DMS114 treated with DMSO at 0.1 percent for 48 hours (cell line): Measurements from ENCODE around the gene CELF1.
"Not testable (repeated sequence)": the region's sequence is repeated elsewhere in the genome, so short reads cannot be mapped to it uniquely, and the experiment has no call there.

Source experiments
- DNase-seq: peaks from one replicate; lab custom pipeline; 2025; ENCODE audit not compliant: unreplicated experiment; lab: John Stamatoyannopoulos, UW

Gene CELF1

GRCh38 chr11:47541070-47541469 is 11.9 kb downstream of the CELF1 start:
- DNase-seq = no peak

GRCh38 chr11:47539681-47540039 is 13.3 kb downstream of the CELF1 start:
- no peak for DNase-seq

- DNase-seq = no peak
Observed at GRCh38 chr11:47538741-47539565, 14.0 kb downstream of the CELF1 start.

- DNase-seq = no peak
Observed at GRCh38 chr11:47536915-47537314, 16.0 kb downstream of the CELF1 start.

GRCh38 chr11:47534704-47535251 is 18.2 kb downstream of the CELF1 start:
- DNase-seq = no peak

GRCh38 chr11:47533690-47534151 is 19.2 kb downstream of the CELF1 start:
- DNase-seq = no peak

GRCh38 chr11:47532597-47533213 is 20.2 kb downstream of the CELF1 start:
- no peak for DNase-seq

- no peak for DNase-seq
Observed at GRCh38 chr11:47531666-47532065, 21.3 kb downstream of the CELF1 start.

GRCh38 chr11:47530721-47531120 is 22.2 kb downstream of the CELF1 start:
- DNase-seq = not testable (repeated sequence)

- DNase-seq = no peak
Observed at GRCh38 chr11:47529951-47530350, 23.0 kb downstream of the CELF1 start.

- DNase-seq = no peak
Observed at GRCh38 chr11:47527186-47527585, 25.7 kb downstream of the CELF1 start.

- not testable (repeated sequence) for DNase-seq
Observed at GRCh38 chr11:47526032-47526431, 26.9 kb downstream of the CELF1 start.

GRCh38 chr11:47524291-47524874 is 28.5 kb downstream of the CELF1 start:
- no peak for DNase-seq

- no peak for DNase-seq
Observed at GRCh38 chr11:47523490-47524225, 29.3 kb downstream of the CELF1 start.

GRCh38 chr11:47518212-47518964 is 34.5 kb downstream of the CELF1 start:
- DNase-seq = no peak

GRCh38 chr11:47516984-47517853 is 35.7 kb downstream of the CELF1 start:
- no peak for DNase-seq

GRCh38 chr11:47516155-47516554 is 36.8 kb downstream of the CELF1 start:
- DNase-seq = no peak

GRCh38 chr11:47514825-47515647 is 37.9 kb downstream of the CELF1 start:
- DNase-seq = no peak

- no peak for DNase-seq
Observed at GRCh38 chr11:47512701-47513100, 40.2 kb downstream of the CELF1 start.
